Uterus (tissue), 4 donors: ENCODE measurements around the gene GAREM2. TPM values are rescaled to one million over a fixed set of nuclear protein-coding genes. Genes with fewer than 3 reads are reported as not detected.

Experiments used
- DNase-seq, 2 donors: peaks; one replicate each; pipeline ENCODE4 v3.0.0-alpha.2; 2019 to 2020
- H3K27ac ChIP-seq, 2 donors: fragments of 200-600 bp; sonication (generic); 1 replicate in 1 of 2; 2 replicates in 1 of 2; pipeline ENCODE4 v1.5.1; 2016 to 2018
- H3K27me3 ChIP-seq, 2 donors: fragments of 200-600 bp; sonication (generic); one replicate each; pipeline ENCODE4 v1.5.1; 2018 to 2019; ENCODE audit warnings: control low read depth in 1 of 2
- H3K36me3 ChIP-seq, 2 donors: fragments of 200-600 bp; sonication (generic); one replicate each; pipeline ENCODE4 v1.5.1; 2019; ENCODE audit warnings: control low read depth in 1 of 2
- H3K4me1 ChIP-seq, 2 donors: fragments of 200-600 bp; sonication (generic); one replicate each; pipeline ENCODE4 v1.5.1; 2018 to 2019; ENCODE audit warnings: control low read depth in 1 of 2
- H3K4me3 ChIP-seq, 2 donors: fragments of 200-600 bp; sonication (generic); 1 replicate in 1 of 2; 2 replicates in 1 of 2; pipeline ENCODE4 v1.5.1; 2018 to 2019; ENCODE audit warnings: mild to moderate bottlenecking in 1 of 2
- H3K9me3 ChIP-seq, 2 donors: fragments of 200-600 bp; sonication (generic); one replicate each; pipeline ENCODE4 v1.5.1; 2019; ENCODE audit warnings: control low read depth in 1 of 2
- POLR2A ChIP-seq, 2 donors: fragments of 450-650 bp; IDR thresholded peaks; one replicate each; pipeline ENCODE4 v1.6.1; 2016; ENCODE audit warnings: antibody characterized with exemption in 2 of 2, mild to moderate bottlenecking in 1 of 2, moderate library complexity in 1 of 2
- intact Hi-C: fragments of 100-400 bp; cut with DNase I; formaldehyde crosslinking; loops from one replicate; pipeline ENCODE4 v1.15.1; 2023; ENCODE audit warnings: low total_unique reads
- total RNA-seq, 4 donors: library from RNA; depleted of rRNA in 3 of 4; stranded (reverse); fragments of >200 nt in 3 of 4; gene quantifications; one replicate each; pipeline versions ENCODE4 v1.1.0 to v1.2.4, GENCODE V29; 2014 to 2023
- TF ChIP-seq, protein P1 (sequence below), 4 experiments: fragments of 200-600 bp in 2 of 4; fragments of 450-650 bp in 2 of 4; sonication (generic) in 2 of 4; IDR thresholded peaks; one replicate each; pipeline ENCODE4 v1.5.1; 2016 to 2019; ENCODE audit warnings: antibody characterized with exemption in 4 of 4, mild to moderate bottlenecking in 2 of 4, moderate library complexity in 1 of 4
- donor health status: DM: yes; HTN: yes; CAD: no.

GAREM2 gene
- total RNA-seq, 4 donors from 2014 or later = under 0.01 to 5.1 (median 2.2) TPM

DNA sequence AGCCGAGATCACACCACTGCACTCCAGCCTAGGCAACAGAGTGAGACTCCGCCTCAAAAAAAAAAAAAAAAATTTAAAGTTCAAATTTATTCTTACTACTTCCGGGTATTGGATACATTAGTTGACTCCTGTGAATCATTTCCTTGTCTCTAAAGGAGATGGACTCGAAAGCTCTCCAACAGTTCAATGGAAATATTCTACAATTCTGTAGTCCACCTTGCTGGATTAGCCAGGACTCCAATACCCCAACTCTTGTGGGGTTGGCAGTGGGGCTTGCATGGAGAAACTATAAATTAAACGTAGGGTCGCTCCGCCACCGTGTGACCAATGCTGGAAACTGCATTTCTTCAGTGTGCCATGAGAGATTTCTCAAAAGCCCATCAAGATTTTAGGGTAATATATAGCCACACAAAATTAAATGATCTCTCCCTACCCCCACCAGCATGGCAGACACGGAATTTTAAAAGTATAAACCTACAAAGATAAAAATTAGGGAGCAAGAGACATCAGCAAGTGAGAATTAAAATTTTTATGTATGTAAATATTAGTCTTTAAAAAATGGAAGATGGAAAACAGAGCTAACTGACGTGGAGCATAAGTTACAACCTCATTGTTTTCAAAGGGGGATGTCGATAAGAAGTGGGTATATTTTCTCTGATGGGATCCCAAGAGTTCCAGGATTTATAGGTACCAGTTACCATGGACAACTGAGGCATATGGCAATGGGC lies 27.8 kb upstream of the GAREM2 start:
- intact Hi-C loops = loop anchor here (10.0 kb wide), 2 partner anchors 160 to 190 kb away; partner anchors contain the start of gene KIF3C
- H3K27me3 ChIP-seq = no peaks in the 10 kb centered on the region
- no peaks in the 10 kb centered on the region for H3K36me3 ChIP-seq
- H3K9me3 ChIP-seq = no peaks in the 10 kb centered on the region
- H3K27ac ChIP-seq = no peak overlapping the region
- TF ChIP-seq POLR2A (IDR thresholded peaks at IDR 0.05) = no peak
- TF ChIP-seq, protein P1, sequence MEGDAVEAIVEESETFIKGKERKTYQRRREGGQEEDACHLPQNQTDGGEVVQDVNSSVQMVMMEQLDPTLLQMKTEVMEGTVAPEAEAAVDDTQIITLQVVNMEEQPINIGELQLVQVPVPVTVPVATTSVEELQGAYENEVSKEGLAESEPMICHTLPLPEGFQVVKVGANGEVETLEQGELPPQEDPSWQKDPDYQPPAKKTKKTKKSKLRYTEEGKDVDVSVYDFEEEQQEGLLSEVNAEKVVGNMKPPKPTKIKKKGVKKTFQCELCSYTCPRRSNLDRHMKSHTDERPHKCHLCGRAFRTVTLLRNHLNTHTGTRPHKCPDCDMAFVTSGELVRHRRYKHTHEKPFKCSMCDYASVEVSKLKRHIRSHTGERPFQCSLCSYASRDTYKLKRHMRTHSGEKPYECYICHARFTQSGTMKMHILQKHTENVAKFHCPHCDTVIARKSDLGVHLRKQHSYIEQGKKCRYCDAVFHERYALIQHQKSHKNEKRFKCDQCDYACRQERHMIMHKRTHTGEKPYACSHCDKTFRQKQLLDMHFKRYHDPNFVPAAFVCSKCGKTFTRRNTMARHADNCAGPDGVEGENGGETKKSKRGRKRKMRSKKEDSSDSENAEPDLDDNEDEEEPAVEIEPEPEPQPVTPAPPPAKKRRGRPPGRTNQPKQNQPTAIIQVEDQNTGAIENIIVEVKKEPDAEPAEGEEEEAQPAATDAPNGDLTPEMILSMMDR (IDR thresholded peaks at IDR 0.05) = peak; percentile 65 to 74 (median 68)
- peak; percentile 40 to 52 for DNase-seq
- no peak overlapping the region for H3K4me3 ChIP-seq
- no peaks in the 10 kb centered on the region for H3K4me1 ChIP-seq

DNA sequence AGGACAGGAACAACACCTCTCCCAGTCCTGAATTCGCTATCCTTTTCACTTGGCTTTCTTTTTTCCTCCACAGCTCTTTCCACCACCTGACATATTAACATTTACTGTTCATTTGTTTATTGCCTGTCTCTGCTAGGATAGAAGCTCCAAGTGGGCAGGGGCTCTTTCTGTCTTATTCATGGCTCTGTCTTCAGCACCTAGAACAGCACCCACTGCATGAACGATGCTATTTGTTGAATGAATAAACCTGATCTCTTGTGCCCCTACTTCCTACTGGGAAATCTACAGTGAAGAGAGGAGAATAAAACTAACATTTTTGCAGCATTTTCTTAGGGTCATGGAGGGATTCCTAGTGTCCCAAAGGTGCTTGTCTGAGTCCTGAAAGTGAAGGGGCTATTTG lies 24.4 kb upstream of the GAREM2 start:
- no peak for DNase-seq
- Histone ChIP-seq H3K4me3 (no peak overlapping the region), H3K4me1 (no peaks in the 10 kb centered on the region), H3K36me3 (no peaks in the 10 kb centered on the region), H3K27ac (no peak overlapping the region), H3K9me3 (no peaks in the 10 kb centered on the region), H3K27me3 (no peaks in the 10 kb centered on the region)
- intact Hi-C loops = loop anchor here (10.0 kb wide), 2 partner anchors 164 to 194 kb away; partner anchors contain the start of gene KIF3C
- TF ChIP-seq, protein P1 (IDR thresholded peaks at IDR 0.05) = no peak
- TF ChIP-seq POLR2A (IDR thresholded peaks at IDR 0.05) = no peak

DNA sequence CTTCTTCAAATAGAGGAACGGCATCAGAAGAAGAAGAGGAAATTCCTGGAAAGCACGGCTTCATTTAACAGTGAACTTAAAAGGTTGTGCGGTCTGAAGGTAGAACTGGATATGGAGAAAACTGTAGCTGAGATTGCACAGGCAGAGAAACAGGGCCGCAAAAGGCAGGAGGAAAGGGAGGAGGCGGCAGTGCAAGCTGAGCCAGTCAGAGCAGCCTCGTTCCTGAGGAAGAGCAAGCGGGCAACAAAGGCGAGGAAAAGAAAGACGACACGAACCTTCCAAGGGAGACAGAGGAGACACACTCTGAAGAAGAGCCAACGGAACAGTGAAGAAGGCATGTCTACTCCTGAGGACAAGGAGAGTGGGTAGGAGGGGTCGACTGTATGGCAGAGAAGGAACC lies 22.6 kb upstream of the GAREM2 start:
- Histone ChIP-seq H3K4me3 (no peak overlapping the region), H3K36me3 (no peaks in the 10 kb centered on the region), H3K9me3 (no peaks in the 10 kb centered on the region), H3K27ac (no peak overlapping the region), H3K4me1 (no peaks in the 10 kb centered on the region), H3K27me3 (no peaks in the 10 kb centered on the region)
- no peak for DNase-seq
- TF ChIP-seq POLR2A (IDR thresholded peaks at IDR 0.05) = no peak
- TF ChIP-seq, protein P1 (IDR thresholded peaks at IDR 0.05) = no peak
- intact Hi-C loops = no loop called here

DNA sequence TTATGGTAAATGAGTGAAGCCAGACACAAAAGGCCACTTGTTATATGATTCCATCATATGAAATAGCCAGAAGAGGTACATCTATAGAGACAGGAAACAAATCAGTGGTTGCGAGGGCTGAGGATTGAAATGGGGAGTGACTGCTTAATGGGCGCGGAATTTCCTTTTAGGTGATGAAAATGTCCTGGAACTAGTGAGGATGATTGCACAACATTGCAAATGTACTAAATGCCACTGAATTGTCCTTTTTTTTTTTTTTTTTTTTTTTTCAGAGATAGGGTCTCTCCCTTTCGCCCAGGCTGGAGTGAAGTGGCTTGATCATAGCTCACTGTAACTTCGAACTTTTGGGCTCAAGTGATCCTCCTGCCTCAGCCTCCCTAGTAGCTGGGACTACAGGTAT lies 15.3 kb upstream of the GAREM2 start:
- intact Hi-C loops = no loop called here
- H3K27me3 ChIP-seq = no peaks in the 10 kb centered on the region
- no peak for DNase-seq
- H3K36me3 ChIP-seq = no peaks in the 10 kb centered on the region
- H3K4me1 ChIP-seq = no peaks in the 10 kb centered on the region
- H3K9me3 ChIP-seq = no peaks in the 10 kb centered on the region
- no peak overlapping the region for H3K27ac ChIP-seq
- no peak overlapping the region for H3K4me3 ChIP-seq
- TF ChIP-seq, protein P1 (IDR thresholded peaks at IDR 0.05) = no peak
- no peak for TF ChIP-seq POLR2A (IDR thresholded peaks at IDR 0.05)

DNA sequence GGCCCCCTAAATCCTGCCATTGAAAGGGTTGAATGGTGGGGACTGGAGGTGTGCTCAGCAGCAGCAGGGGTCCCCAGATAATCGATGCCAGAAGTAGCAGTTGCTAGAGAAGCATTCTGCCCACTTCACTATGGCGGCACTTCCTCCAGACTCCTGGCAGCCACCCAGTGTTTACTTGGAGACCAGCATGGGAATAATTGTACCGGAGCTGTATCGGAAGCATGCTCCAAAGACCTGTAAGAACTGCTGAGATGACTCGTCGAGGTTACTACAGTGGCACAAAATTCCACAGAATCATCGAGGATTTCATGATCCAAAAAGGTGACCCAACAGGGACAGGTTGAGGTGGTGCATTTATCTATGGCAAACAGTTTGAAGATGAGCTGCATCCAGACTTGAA lies 11.0 kb upstream of the GAREM2 start:
- Histone ChIP-seq H3K4me1 (no peaks in the 10 kb centered on the region), H3K36me3 (no peaks in the 10 kb centered on the region), H3K27me3 (no peaks in the 10 kb centered on the region), H3K9me3 (no peaks in the 10 kb centered on the region), H3K27ac (no peak overlapping the region), H3K4me3 (no peak overlapping the region)
- intact Hi-C loops = no loop called here
- DNase-seq = no peak
- TF ChIP-seq, protein P1 (IDR thresholded peaks at IDR 0.05) = no peak
- TF ChIP-seq POLR2A (IDR thresholded peaks at IDR 0.05) = no peak
